ENCODE results near the gene JAGN1. TPM values are rescaled to one million over a fixed set of nuclear protein-coding genes. Genes with fewer than 3 reads are reported as not detected.

JAGN1 gene
- total RNA-seq, 1 donor from 2014 or later = 28.8 TPM

Other genes starting within 250 kb of the JAGN1 start
- 45.3 and 57.7 TPM in 2 replicates for gene MTMR14, start 241.1 kb upstream of the JAGN1 start, total RNA-seq
- gene CPNE9, start 186.8 kb upstream of the JAGN1 start, total RNA-seq = under 0.01 TPM in 1 of 2 replicates, not detected in the other
- 10.5 and 18.7 TPM in 2 replicates for gene BRPF1, start 158.9 kb upstream of the JAGN1 start, total RNA-seq
- 13.7 and 18.8 TPM in 2 replicates for gene OGG1, start 140.7 kb upstream of the JAGN1 start, total RNA-seq
- gene CAMK1, start 120.7 kb upstream of the JAGN1 start, total RNA-seq = 21.4 and 25.1 TPM in 2 replicates
- 19.0 and 25.4 TPM in 2 replicates for gene TADA3, start 98.1 kb upstream of the JAGN1 start, total RNA-seq
- 247 and 251 TPM in 2 replicates for gene ARPC4, start 97.5 kb upstream of the JAGN1 start, total RNA-seq
- gene TTLL3, start 80.3 kb upstream of the JAGN1 start, total RNA-seq = 2.2 and 5.8 TPM in 2 replicates
- 15.9 TPM in 2 replicates for gene RPUSD3, start 46.6 kb upstream of the JAGN1 start, total RNA-seq
- gene CIDEC, start 10.4 kb upstream of the JAGN1 start, total RNA-seq = not detected in 2 replicates
- gene IL17RE, start 12.2 kb downstream of the JAGN1 start, total RNA-seq = under 0.01 TPM in 2 replicates
- 11.5 and 17.4 TPM in 2 replicates for gene IL17RC, start 26.5 kb downstream of the JAGN1 start, total RNA-seq
- 19.8 and 60.9 TPM in 2 replicates for gene CRELD1, start 43.2 kb downstream of the JAGN1 start, total RNA-seq
- 0.44 and 0.60 TPM in 2 replicates for gene PRRT3, start 61.8 kb downstream of the JAGN1 start, total RNA-seq
- 35.3 and 59.5 TPM in 2 replicates for gene EMC3, start 96.2 kb downstream of the JAGN1 start, total RNA-seq
- gene FANCD2, start 135.8 kb downstream of the JAGN1 start, total RNA-seq = 5.8 and 11.6 TPM in 2 replicates
- gene FANCD2OS, start 217.6 kb downstream of the JAGN1 start, total RNA-seq = not detected in 2 replicates
- gene BRK1, start 225.1 kb downstream of the JAGN1 start, total RNA-seq = 113 and 126 TPM in 2 replicates

Data from lung microvascular endothelial cell (primary cell).